HG03025 (cell line): ENCODE results near the gene PLEKHG4B.

ENCODE experiments used
- ATAC-seq: cut with Tn5 transposase; IDR thresholded peaks from one replicate; pipeline ENCODE4 v1.9.1; 2021; ENCODE audit warnings: mild to moderate bottlenecking, moderate library complexity; ENCODE audit not compliant: unreplicated experiment, low FRiP score

Gene PLEKHG4B

DNA sequence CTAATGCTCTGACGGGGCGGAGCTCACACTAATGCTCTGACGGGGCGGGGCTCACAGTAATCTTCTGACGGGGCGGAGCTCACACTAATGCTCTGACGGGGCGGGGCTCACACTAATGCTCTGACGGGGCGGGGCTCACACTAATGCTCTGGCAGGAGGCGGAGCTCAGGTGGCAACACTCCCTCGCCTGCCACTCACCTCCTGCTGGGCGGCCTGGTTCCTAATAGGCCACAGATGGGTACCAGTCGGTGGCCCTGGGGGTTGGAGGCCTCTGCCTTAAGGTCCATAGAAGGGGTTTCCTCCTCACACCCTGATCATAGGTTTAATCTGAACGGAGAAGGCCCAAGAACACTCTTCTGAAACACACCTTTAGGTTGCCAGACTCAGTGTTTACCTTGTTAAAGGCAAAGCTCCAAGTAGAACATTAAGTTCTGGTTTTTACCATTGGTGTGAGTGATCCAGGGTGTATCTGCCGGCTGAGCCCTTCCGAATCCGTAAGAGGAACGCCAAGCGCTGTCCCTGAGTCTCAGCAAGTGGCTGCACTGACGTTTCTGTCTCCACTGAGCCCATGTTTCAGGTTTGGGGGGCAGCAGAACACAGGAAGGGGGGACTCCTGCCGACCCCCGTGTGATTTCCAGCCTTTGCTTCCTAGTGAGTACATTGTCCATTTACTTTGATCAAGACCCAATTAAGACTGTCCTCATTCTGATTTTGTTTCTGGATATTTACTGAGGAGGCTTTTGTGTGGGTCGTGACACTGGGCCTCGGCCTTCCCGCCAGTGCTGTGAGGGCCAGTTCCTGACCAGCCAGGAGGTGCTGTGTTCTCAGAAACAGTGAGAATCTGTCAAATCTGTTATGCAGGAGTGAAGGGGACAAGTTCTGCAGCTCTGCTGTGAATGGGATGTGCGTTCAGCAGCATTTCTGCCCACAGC, 74.7 kb downstream of the PLEKHG4B start:
- no peak for ATAC-seq

DNA sequence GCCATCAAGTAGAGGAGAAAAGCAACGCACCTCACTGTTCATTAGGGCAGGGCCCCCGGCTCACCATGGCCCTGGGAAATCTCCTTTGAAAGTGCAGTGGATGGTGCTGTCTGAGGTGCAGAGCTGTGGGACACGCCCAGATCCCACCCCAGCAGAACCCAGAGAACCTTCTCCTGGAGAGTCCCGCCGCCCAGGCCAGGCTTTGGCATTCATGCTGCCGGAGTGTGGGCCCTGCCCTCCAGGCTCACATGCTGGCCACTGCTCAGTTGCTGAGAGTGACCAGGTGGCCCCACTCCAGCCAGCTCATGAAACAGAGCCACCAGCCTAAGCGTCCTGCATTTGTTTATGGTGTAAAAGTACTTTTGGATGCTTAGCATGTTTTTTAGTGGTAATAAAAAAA, 75.5 kb downstream of the PLEKHG4B start:
- ATAC-seq, result no peak

DNA sequence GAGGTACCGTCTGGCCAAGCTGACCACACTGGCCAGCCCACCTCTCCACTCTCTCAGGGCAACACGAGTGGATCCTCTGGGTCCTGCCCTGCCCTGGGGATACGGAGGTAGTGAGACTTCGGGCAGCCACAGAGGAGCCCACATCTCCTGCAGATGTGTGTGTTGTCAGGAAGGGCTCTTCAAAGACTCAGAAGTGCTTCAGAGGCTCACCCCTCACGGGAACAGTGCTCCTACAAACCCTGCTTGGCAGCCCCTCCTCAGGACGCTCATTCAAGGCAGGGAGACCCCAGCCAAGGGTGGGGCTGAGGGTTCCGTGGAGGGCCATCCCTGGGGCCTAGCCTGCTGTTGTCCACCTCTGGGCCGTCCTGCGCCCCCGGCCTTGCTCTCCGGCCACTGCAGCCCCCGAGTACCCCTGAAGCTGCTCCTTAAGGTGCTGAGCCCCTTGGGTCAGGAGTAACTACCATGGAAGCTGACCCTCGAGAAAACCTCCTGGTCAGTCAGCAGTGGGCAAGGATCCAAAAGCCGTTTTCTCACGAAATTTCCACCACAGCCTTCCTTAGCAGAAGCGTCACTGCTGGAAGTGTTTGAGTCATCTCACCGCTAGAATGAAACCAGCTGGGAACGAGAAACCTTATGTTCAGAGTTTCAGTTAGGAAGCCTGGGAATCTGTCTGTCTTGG, 76.2 kb downstream of the PLEKHG4B start:
- no peak for ATAC-seq

DNA sequence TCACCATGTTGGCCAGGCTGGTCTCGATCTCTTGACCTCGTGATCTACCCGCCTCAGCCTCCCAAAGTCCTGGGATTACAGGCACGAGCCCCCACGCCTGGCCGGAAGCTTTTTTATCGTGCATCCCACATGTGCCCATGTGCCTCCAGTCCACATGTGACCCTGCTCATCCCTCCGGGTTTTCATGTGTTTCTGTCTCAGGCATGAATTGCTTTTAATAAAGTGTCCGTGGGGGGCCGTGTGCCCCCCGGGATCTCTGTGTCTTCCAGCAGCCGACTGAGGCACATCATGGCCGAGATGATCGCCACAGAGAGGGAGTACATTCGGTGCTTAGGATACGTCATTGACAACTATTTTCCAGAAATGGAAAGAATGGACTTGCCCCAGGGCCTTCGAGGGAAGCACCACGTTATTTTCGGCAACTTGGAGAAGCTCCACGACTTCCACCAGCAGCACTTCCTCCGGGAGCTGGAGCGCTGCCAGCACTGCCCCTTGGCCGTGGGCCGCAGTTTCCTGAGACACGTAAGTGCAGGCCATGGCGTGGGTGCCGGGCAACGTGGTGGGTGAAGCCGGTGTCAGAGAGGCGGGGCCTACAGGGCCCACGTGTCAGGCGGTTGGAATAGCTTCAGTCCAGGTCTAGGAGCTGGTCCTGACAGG, 77.2 kb downstream of the PLEKHG4B start:
- no peak for ATAC-seq

DNA sequence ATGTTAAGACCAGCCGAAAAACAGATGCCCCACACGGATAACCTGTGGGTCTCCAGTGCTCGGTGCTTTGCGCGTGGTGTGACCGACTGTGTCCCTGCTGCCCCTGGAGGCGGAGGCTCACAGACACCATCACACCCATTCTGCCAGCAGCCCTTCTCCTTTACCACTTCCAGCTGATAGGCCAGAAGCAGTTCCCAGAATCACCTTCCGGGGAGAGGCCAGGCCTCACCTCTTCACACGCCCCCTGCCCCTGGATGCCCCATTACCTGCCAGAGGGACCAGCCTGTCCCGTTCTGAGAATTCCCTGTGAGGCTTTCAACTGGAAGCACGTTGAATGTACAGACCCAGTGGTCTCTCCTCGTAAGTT, 77.7 kb downstream of the PLEKHG4B start:
- ATAC-seq, result no peak

DNA sequence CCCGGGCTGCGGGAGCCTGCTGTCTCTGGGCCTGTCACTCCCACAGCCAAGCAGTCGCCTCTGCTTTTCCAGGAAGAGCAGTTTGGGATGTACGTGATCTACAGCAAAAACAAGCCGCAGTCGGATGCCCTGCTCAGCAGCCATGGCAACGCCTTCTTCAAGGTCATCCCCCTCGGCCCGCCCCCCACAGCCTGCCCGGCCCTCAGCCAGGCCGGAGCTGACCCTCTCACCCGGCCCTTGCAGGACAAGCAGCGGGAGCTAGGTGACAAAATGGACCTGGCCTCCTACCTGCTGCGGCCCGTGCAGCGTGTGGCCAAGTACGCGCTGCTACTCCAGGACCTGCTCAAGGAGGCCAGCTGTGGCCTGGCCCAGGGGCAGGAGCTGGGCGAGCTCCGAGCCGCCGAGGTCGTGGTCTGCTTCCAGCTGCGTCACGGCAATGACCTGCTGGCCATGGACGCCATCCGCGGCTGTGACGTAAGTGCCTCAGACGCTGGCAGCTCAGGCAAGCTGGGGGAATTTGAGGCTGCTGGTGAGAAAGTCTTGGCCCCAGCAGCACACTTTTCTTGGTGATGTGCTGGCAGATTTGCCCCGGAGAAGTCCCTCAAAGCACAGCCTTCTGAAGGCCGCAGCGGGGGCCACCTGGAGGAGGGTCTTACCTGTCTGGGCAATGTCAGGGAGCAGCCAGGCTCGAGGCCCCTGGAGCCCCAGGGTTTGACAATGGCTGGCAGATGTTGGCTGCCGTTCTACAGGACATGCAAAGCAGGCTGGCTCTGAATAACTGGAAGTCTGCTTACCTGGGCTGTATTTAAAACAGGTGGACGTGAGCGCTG, 79.2 kb downstream of the PLEKHG4B start:
- ATAC-seq, result no peak

DNA sequence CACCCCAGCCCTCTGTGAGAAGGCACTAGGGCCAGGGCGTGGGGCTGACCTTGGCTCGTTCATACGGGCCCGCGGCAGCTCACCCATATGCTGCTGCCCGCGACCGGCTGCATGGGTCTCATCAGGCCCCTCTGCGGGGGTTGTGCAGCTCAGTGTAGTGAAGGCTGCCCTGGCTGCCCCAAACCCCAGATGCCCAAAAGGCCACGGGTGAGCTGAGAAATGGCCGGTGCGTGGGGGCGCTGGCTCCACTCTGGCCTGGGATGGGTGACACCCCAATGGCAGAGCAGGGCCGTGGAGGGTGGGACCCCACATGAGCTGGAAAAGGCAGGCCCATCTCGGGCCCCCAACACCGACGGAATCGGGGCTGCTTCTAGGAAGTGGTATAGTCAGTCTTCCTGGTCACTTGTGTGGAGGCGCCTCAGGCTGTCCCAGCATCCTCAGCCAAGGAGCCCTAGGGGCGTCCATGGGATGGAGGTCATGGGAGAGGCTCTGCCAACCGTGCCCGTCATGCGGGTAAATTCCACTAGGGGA, 79.9 kb downstream of the PLEKHG4B start:
- ATAC-seq, result no peak

DNA sequence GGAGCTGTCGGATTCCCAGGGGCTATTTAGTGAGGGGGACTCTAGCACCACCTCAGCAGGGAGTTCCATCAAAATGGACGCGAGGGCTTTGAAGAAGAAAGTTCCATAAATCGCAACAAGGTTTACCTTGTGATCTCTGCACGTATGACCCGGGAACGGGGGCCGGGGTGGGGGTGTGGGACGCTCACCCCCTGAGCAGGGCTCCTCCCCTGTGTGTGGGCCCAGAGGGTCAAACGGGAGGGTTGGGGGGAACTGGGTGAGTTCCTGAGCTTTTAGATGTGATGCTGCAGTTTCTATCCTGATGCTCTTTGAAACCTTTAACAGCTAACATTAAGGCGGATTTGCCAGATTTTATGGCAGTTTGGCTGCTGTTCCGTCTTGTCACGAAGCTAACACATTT, 80.5 kb downstream of the PLEKHG4B start:
- ATAC-seq, result no peak

DNA sequence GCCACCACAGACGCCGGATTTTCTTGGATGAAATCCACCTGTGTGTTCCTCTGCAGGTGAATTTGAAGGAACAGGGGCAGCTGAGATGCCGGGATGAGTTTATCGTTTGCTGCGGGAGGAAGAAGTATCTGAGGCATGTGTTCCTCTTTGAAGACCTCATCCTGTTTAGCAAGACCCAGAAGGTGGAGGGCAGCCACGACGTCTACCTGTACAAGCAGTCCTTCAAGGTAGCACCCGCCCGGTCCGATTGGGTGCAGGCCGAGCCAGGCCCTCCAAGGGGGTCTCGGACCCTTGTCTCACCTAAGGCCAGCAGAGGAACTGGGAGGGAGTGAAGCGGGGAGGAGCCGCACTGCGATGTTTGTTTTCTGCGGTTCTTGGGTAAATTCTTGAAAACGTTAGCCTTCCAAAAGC, 80.9 kb downstream of the PLEKHG4B start:
- ATAC-seq, result no peak

DNA sequence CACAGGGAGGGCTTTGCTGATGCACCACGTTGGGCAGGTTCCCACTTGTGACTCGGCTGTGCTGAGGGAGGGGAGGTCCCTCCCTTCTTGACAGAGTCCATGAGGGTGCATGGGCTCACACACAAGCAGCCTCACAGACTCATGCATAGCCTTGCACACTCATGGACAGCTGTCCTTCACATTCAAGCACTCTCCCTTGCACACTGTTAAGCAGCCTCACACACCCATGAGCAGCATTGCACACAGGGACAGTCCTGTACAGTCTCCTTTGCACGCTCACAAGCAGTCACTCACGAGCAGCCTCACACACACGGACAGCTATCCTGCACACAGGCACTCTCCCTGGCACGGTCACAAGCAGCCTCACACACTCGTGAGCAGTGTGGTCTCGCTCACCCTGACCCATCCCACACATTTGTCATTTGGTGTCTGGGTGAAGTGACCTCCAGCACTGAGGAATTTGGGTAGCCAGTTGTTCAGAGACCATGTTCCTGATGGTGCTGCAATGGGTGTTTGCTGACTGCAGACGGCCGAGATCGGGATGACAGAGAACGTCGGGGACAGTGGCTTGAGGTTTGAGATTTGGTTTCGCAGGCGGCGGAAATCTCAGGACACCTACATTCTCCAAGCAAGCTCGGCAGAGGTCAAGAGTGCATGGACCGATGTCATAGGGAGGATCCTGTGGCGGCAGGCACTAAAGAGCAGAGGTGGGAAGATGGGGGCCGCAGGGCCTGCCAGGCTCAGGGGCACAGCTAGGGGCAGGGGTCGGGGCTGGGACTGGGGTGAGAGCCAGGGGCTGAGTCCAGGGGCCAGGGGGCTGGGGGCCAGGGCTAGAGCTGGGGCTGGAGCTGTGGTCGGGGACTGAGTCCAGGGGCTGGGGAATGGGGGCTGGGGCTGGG, 81.7 kb downstream of the PLEKHG4B start:
- ATAC-seq, result no peak

DNA sequence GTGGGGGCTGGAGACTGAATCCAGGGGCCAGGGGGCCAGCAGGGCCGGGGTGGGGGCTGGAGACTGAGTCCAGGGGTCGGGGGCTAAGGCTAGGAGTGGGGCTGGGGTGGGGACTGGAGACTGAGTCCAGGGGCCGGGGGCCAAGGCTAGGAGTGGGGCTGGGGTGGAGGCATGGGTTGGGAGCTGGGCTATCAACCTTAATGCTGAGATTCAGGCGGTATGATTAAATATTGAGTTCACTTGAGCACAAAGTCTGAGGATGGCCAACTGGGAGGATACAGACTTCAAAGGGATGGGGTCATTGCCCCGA, 82.3 kb downstream of the PLEKHG4B start:
- ATAC-seq, result no peak

DNA sequence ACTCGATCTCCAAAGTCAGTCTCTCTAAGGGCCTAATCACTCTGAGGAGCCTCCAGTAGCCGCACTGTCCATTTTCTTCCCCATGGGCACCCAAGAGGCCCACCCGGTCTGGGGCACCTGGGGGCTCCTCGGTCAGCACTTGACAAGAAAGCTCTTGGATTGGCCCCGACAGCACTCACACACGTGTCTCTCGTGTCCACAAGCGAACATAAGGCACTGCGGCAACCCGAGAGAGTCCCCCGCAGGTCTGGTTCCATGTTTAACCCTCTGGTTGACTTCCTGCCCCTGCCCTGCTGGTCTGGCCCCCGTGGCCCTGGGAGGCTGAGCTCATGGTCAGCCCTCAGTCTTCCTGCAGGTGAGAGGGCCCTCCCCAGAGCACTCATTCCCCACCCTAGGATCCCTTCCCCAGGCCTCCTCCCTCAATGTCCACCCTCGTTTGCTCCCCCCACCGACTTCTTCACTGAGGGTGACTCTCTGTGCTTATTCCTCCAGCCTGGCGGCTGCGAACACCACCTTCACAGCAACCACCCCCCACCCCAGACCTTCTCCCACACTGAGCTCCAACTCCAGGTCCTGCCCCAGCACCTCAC, 83.0 kb downstream of the PLEKHG4B start:
- no peak for ATAC-seq

DNA sequence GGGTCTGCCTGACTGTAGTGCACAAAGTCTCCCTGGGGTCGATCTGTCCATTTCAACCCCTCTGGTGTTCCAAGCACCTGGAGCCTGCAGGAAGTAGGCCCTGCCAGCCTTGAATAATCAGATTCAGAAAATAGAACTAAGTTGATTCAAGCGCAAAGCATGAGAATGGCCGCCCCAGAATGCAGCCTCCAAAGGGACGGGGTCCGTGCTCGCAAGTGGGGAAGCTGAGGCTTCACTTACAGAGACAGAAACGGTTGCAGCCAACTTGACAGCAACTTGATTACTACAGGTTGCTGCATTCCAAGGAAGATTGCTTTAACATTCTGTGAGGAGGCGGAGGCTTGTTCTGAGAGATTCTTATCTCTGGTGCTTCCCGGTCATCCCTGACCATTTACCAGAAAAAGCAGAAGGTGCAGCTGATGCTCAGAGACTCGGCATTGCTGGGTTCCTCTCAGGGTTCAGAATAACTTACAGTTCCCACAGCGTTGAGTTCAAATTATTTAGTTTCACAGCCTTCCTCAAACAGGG, 84.4 kb downstream of the PLEKHG4B start:
- ATAC-seq, result no peak

DNA sequence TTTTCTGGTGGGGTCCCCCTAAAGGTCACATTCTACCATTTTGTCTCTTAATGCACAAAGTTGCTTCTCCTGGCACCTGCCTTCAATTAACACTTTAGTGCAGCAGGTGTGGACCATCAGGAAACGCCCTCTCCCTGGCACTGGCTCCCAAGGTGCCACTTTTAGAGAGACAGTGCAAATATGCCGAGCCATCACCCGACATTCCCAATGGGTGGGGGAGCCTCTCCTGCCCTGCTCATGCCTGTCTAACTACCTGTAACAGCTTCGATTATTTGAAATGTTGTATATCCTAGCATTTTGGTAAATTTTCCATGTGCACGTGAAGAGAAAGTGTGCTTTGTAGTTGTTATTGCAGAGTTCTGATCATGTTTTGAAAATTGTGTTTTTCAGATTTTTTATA, 86.1 kb downstream of the PLEKHG4B start:
- ATAC-seq, result no peak

DNA sequence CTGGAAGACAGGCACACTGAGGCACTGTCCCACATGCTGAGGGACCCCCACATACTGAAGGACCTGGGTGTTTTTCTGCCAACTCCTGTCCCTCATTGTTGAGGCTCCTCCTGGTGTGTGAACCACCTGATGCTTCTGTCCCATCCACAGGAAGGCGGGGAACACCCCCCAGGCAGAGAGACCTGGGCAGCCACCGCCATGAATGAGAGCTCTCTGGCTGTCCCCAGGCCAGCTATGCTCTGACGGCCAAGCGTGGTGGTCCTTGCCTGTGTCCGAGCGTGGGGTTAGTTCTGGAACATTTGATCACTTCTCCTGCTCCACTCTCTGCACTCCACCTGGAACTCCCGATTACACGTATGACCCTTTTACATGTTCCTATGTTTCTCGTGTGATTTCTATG, 87.4 kb downstream of the PLEKHG4B start:
- no peak for ATAC-seq

DNA sequence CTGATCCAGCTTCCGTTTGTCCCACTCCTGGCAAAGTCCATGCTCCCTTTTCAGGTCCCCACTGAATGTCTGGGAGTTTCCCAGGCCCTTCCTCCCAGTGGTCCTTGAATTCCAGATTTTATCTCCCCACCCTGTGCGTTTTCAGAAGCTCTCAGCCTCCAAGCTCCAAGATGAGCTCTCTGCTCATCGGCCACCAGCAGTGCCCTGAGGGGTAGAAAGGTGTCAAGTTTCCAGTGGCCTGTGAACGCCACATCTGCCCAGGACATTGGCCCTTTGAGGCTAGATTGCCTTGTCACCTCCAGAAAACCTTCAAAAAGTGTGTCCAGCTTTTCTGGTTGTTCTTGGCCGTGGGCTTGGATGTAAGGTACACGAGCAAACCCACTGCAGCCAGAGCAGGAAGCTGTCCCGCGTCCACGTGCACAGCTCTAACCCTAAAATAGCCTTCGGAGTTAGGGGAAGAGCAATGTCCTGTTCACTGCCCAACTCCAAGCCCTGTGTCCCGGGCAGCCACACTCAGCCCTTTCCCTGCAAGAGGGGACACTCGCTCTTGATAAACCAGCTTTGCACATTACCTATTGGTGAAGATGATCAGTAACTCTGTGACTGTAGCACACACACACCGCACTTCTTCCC, 88.4 kb downstream of the PLEKHG4B start:
- ATAC-seq, result no peak

DNA sequence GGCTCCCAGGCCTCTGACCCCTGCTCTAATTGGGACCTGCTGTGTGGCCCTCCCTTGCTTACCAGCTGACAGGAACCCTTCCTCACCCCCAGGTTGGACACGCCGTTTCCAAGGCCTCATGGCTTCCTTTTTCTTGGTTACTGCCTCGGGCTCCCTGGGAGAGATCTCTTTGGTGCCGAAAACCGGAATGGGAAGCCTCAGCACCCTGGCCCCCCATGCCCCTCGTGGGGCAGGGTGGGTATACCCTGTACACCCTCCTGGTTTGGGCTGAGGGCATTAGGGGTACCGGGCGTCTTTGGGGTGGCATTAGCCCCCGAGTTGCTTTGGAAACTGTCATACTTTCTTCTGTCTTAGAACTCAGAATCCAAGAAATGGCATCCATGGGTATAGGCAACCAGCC, 89.2 kb downstream of the PLEKHG4B start:
- ATAC-seq, result no peak

DNA sequence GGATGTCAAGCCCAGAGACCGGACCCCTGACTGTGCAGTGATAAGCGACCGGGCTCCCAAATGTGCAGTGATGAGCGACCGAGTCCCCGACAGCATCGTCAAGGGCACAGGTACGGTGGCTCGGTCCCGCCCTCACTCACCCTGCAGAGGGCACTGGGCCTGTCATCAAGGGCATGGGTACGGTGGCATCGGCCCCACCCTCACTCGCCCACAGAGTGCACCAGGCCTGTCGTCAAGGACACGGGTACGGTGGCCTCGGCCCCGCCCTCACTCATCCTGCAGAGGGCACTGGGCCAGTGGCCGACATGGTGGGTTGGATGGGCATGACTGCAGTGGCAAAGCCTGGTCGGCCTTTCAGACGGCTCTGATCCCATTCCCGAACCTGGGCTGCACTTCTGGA, 89.6 kb downstream of the PLEKHG4B start:
- ATAC-seq, result no peak
